B cell (primary cell): ENCODE results near the gene PIGB. TPM values are rescaled to one million over a fixed set of nuclear protein-coding genes. Genes with fewer than 3 reads are reported as not detected.

Experiments used
- ATAC-seq: fragments of 200-7000 bp; cut with Tn5 transposase; one replicate; pipeline ENCODE4 v1.10.0; 2021; ENCODE audit warnings: low read depth, mild to moderate bottlenecking, moderate number of reproducible peaks, moderate library complexity
- CTCF ChIA-PET: fragments of 350-600 bp; sonication (Branson Sonifier 250); formaldehyde crosslinking; loops from one replicate; lab custom pipeline; 2021; ENCODE audit warnings: antibody characterized with exemption, inconsistent platforms; lab: Charles Lee
- POLR2A ChIA-PET: fragments of 350-600 bp; sonication (Branson Sonifier 250); formaldehyde crosslinking; loops from one replicate; lab custom pipeline; 2021; ENCODE audit warnings: antibody characterized with exemption; lab: Charles Lee
- DNase-seq: peaks from one replicate; pipeline ENCODE4 v3.0.0; 2013
- H2AFZ ChIP-seq: 2 replicates; pipeline ENCODE4 v1.6.1; 2012; ENCODE audit warnings: mild to moderate bottlenecking, low read depth, low read length; ENCODE audit not compliant: insufficient read depth, poor library complexity, severe bottlenecking
- H3K27ac ChIP-seq, 2 donors: 1 replicate in 1 of 2; 2 replicates in 1 of 2; pipeline ENCODE4 v1.5.1; 2012 to 2013; ENCODE audit warnings: low read length in 2 of 2, mild to moderate bottlenecking in 2 of 2, moderate library complexity in 1 of 2
- H3K27me3 ChIP-seq, 4 experiments: fragments of 200-600 bp in 1 of 4; sonication (generic) in 1 of 4; replicated peaks in 1 of 4; 1 replicate in 2 of 4; 2 replicates in 2 of 4; pipeline versions ENCODE4 v1.6.1 to v1.7.0; 2013 to 2016; ENCODE audit warnings: low read length in 3 of 4, mild to moderate bottlenecking in 2 of 4, mixed read lengths in 1 of 4, moderate library complexity in 1 of 4; ENCODE audit not compliant: insufficient read depth in 4 of 4, control insufficient read depth in 3 of 4; ENCODE audit errors: control extremely low read depth in 1 of 4
- H3K36me3 ChIP-seq, 2 experiments: replicated peaks in 1 of 2; 1 replicate in 1 of 2; 2 replicates in 1 of 2; pipeline versions ENCODE4 v1.6.1 to v1.7.1; 2013; ENCODE audit warnings: low read length in 1 of 2; ENCODE audit not compliant: insufficient read depth in 2 of 2, control insufficient read depth in 1 of 2; ENCODE audit errors: control extremely low read depth in 1 of 2, extremely low read depth in 1 of 2
- H3K4me1 ChIP-seq, 2 donors: fragments of 200-600 bp in 1 of 2; sonication (generic) in 1 of 2; 1 replicate in 1 of 2; 2 replicates in 1 of 2; pipeline versions ENCODE4 v1.5.1 to v1.6.1; 2013 to 2017; ENCODE audit warnings: low read length in 2 of 2; ENCODE audit not compliant: control insufficient read depth in 2 of 2, insufficient read depth in 2 of 2
- H3K4me2 ChIP-seq: replicated peaks from 2 replicates; pipeline ENCODE3; 2012; ENCODE audit warnings: mild to moderate bottlenecking, low read depth, low read length; ENCODE audit not compliant: poor library complexity, severe bottlenecking
- H3K4me3 ChIP-seq, 5 experiments: fragments of 200-600 bp in 1 of 5; sonication (generic) in 1 of 5; 1 replicate in 3 of 5; 2 replicates in 2 of 5; pipeline versions ENCODE4 v1.5.1 to v1.7.0; 2011 to 2016; ENCODE audit warnings: low read length in 4 of 5, mild to moderate bottlenecking in 4 of 5, low read depth in 2 of 5, control low read depth in 1 of 5, moderate library complexity in 1 of 5; ENCODE audit not compliant: insufficient read depth in 1 of 5; ENCODE audit errors: control extremely low read depth in 1 of 5, extremely low read depth in 1 of 5
- H3K79me2 ChIP-seq: fragments of 200-600 bp; sonication (generic); one replicate; pipeline ENCODE4 v1.6.0; 2016; ENCODE audit warnings: low read length; ENCODE audit not compliant: control insufficient read depth, insufficient read depth
- H3K9ac ChIP-seq: fragments of 200-600 bp; sonication (generic); 2 replicates; pipeline ENCODE4 v1.6.1; 2017; ENCODE audit warnings: mild to moderate bottlenecking, low read length, moderate library complexity
- H3K9me3 ChIP-seq, 3 donors: one replicate each; pipeline versions ENCODE4 v1.6.1 to v1.7.1; 2013; ENCODE audit warnings: low read length in 2 of 3; ENCODE audit not compliant: control insufficient read depth in 2 of 3, insufficient read depth in 1 of 3; ENCODE audit errors: control extremely low read depth in 1 of 3
- H4K20me1 ChIP-seq: 2 replicates; pipeline ENCODE4 v1.6.0; 2012; ENCODE audit warnings: mild to moderate bottlenecking, low read length; ENCODE audit not compliant: insufficient read depth, control insufficient read depth, poor library complexity, severe bottlenecking
- H3K27ac Mint-ChIP-seq: one replicate; pipeline ENCODE4 v1.8.0; 2021; ENCODE audit warnings: mixed read lengths
- H3K27me3 Mint-ChIP-seq: one replicate; pipeline ENCODE4 v1.8.0; 2021; ENCODE audit warnings: mixed read lengths
- H3K4me1 Mint-ChIP-seq: one replicate; pipeline ENCODE4 v1.8.0; 2021; ENCODE audit warnings: mixed read lengths
- H3K4me3 Mint-ChIP-seq: one replicate; pipeline ENCODE4 v1.8.0; 2021; ENCODE audit warnings: mixed read lengths
- H3K9me3 Mint-ChIP-seq: one replicate; pipeline ENCODE4 v1.8.0; 2022; ENCODE audit warnings: mixed read lengths; ENCODE audit not compliant: insufficient read depth
- CTCF ChIP-seq: fragments of 200-600 bp; IDR thresholded peaks from one replicate; pipeline ENCODE4 v1.8.0; 2022; ENCODE audit warnings: antibody characterized with exemption, mild to moderate bottlenecking
- EZH2 ChIP-seq: IDR thresholded peaks from 2 replicates; pipeline ENCODE4 v1.6.1; 2012; ENCODE audit warnings: borderline replicate concordance, low read depth, mild to moderate bottlenecking, moderate library complexity, low read length; ENCODE audit not compliant: insufficient read depth, poor library complexity, severe bottlenecking
- WGBS: methylation state at CpG from one replicate; pipeline ENCODE4 v1.1.5; 2013; ENCODE audit warnings: missing lambda C conversion rate; ENCODE audit not compliant: insufficient coverage; 5-methylcytosine and 5-hydroxymethylcytosine counted together
- intact Hi-C: fragments of 100-400 bp; cut with micrococcal nuclease; formaldehyde crosslinking; loops from one replicate; pipeline ENCODE4 v1.10.0; 2022
- polyA plus RNA-seq: library from polyadenylated mRNA; depleted of rRNA; stranded (reverse); fragments of >200 nt; gene quantifications from 2 replicates; pipeline ENCODE4 v1.2.3, GENCODE V29; 2012
- total RNA-seq, 2 donors: library from RNA; stranded (reverse); fragments of 120-200 nt in 1 of 2; gene quantifications; 1 replicate in 1 of 2; 2 replicates in 1 of 2; pipeline versions ENCODE4 v1.2.3 to v1.2.4, GENCODE V29; 2013 to 2022

The PIGB gene
- total and polyA plus RNA-seq, 2 donors (not counting 1 experiment from before 2014, with no cell fraction given) = 21.1 to 41.7 TPM

- H3K9ac ChIP-seq = no peak overlapping the region
- no peak overlapping the region for H2AFZ ChIP-seq
- Mint-ChIP-seq H3K4me1 (no peaks in the 10 kb centered on the region), H3K27me3 (no peaks in the 10 kb centered on the region), H3K27ac (no peak overlapping the region), H3K4me3 (no peak overlapping the region), H3K9me3 (no peaks in the 10 kb centered on the region)
- H4K20me1 ChIP-seq = no peaks in the 10 kb centered on the region
- no peak for ATAC-seq
- peaks cover 11 to 30% of the 10 kb centered on the region in 2 experiments for H3K36me3 ChIP-seq
- H3K79me2 ChIP-seq = no peaks in the 10 kb centered on the region
- CTCF ChIA-PET = no interaction called here
- H3K4me3 ChIP-seq = no peak overlapping the region
- no peaks in the 10 kb centered on the region for H3K27me3 ChIP-seq
- no peak for DNase-seq
- no peak overlapping the region for H3K4me2 ChIP-seq
- POLR2A ChIA-PET = no interaction called here
- WGBS = no CpG with 5 or more reads among the region's 2 CpGs
- H3K27ac ChIP-seq = no peak overlapping the region
- no peaks in the 10 kb centered on the region for H3K9me3 ChIP-seq
- TF ChIP-seq EZH2 = no peak
- TF ChIP-seq CTCF = no peak
- no peaks in the 10 kb centered on the region for H3K4me1 ChIP-seq
- intact Hi-C loops = no loop called here
Measured at GRCh38 chr15:55343168-55343567, 24.1 kb downstream of the PIGB start.

- peaks cover 10 to 26% of the 10 kb centered on the region in 2 experiments for H3K36me3 ChIP-seq
- H3K4me3 Mint-ChIP-seq = no peak overlapping the region
- no peaks in the 10 kb centered on the region for H3K4me1 ChIP-seq
- CTCF ChIA-PET = no interaction called here
- POLR2A ChIA-PET = no interaction called here
- no peak overlapping the region for H3K4me3 ChIP-seq
- no peak overlapping the region for H3K9ac ChIP-seq
- H3K27me3 ChIP-seq = no peaks in the 10 kb centered on the region
- H4K20me1 ChIP-seq = no peaks in the 10 kb centered on the region
- TF ChIP-seq CTCF = no peak
- TF ChIP-seq EZH2 = no peak
- intact Hi-C loops = no loop called here
- H3K9me3 ChIP-seq = no peaks in the 10 kb centered on the region
- H3K27ac ChIP-seq = no peak overlapping the region
- no peaks in the 10 kb centered on the region for H3K9me3 Mint-ChIP-seq
- DNase-seq (no peak), ATAC-seq (no peak)
- no peaks in the 10 kb centered on the region for H3K4me1 Mint-ChIP-seq
- H3K79me2 ChIP-seq = no peaks in the 10 kb centered on the region
- H3K4me2 ChIP-seq = no peak overlapping the region
- peak overlapping the region; percentile 12 for H3K27ac Mint-ChIP-seq
- H3K27me3 Mint-ChIP-seq = no peaks in the 10 kb centered on the region
- whole genome bisulfite sequencing = 100% methylated on average over 1 of the region's 2 CpGs
- H2AFZ ChIP-seq = no peak overlapping the region
Measured at GRCh38 chr15:55344206-55344605, 25.2 kb downstream of the PIGB start.
